Measurements from ENCODE around the gene GAMT. TPM values are rescaled to one million over a fixed set of nuclear protein-coding genes. Genes with fewer than 3 reads are reported as not detected.

The GAMT gene
- total and polyA plus RNA-seq, 2 of the 13 experiments (the other 11 are each of a cell fraction or from before 2014, with no cell fraction given): 115 to 124 TPM

- TF ChIP-seq, protein P1, sequence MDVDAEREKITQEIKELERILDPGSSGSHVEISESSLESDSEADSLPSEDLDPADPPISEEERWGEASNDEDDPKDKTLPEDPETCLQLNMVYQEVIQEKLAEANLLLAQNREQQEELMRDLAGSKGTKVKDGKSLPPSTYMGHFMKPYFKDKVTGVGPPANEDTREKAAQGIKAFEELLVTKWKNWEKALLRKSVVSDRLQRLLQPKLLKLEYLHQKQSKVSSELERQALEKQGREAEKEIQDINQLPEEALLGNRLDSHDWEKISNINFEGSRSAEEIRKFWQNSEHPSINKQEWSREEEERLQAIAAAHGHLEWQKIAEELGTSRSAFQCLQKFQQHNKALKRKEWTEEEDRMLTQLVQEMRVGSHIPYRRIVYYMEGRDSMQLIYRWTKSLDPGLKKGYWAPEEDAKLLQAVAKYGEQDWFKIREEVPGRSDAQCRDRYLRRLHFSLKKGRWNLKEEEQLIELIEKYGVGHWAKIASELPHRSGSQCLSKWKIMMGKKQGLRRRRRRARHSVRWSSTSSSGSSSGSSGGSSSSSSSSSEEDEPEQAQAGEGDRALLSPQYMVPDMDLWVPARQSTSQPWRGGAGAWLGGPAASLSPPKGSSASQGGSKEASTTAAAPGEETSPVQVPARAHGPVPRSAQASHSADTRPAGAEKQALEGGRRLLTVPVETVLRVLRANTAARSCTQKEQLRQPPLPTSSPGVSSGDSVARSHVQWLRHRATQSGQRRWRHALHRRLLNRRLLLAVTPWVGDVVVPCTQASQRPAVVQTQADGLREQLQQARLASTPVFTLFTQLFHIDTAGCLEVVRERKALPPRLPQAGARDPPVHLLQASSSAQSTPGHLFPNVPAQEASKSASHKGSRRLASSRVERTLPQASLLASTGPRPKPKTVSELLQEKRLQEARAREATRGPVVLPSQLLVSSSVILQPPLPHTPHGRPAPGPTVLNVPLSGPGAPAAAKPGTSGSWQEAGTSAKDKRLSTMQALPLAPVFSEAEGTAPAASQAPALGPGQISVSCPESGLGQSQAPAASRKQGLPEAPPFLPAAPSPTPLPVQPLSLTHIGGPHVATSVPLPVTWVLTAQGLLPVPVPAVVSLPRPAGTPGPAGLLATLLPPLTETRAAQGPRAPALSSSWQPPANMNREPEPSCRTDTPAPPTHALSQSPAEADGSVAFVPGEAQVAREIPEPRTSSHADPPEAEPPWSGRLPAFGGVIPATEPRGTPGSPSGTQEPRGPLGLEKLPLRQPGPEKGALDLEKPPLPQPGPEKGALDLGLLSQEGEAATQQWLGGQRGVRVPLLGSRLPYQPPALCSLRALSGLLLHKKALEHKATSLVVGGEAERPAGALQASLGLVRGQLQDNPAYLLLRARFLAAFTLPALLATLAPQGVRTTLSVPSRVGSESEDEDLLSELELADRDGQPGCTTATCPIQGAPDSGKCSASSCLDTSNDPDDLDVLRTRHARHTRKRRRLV (CRISPR knock-in tag; IDR thresholded peaks at IDR 0.05): no peak
- no peak for TF ChIP-seq ZSCAN20 (CRISPR knock-in tag; IDR thresholded peaks at IDR 0.05; ENCODE audit: borderline replicate concordance)
- TF ChIP-seq, protein P2, sequence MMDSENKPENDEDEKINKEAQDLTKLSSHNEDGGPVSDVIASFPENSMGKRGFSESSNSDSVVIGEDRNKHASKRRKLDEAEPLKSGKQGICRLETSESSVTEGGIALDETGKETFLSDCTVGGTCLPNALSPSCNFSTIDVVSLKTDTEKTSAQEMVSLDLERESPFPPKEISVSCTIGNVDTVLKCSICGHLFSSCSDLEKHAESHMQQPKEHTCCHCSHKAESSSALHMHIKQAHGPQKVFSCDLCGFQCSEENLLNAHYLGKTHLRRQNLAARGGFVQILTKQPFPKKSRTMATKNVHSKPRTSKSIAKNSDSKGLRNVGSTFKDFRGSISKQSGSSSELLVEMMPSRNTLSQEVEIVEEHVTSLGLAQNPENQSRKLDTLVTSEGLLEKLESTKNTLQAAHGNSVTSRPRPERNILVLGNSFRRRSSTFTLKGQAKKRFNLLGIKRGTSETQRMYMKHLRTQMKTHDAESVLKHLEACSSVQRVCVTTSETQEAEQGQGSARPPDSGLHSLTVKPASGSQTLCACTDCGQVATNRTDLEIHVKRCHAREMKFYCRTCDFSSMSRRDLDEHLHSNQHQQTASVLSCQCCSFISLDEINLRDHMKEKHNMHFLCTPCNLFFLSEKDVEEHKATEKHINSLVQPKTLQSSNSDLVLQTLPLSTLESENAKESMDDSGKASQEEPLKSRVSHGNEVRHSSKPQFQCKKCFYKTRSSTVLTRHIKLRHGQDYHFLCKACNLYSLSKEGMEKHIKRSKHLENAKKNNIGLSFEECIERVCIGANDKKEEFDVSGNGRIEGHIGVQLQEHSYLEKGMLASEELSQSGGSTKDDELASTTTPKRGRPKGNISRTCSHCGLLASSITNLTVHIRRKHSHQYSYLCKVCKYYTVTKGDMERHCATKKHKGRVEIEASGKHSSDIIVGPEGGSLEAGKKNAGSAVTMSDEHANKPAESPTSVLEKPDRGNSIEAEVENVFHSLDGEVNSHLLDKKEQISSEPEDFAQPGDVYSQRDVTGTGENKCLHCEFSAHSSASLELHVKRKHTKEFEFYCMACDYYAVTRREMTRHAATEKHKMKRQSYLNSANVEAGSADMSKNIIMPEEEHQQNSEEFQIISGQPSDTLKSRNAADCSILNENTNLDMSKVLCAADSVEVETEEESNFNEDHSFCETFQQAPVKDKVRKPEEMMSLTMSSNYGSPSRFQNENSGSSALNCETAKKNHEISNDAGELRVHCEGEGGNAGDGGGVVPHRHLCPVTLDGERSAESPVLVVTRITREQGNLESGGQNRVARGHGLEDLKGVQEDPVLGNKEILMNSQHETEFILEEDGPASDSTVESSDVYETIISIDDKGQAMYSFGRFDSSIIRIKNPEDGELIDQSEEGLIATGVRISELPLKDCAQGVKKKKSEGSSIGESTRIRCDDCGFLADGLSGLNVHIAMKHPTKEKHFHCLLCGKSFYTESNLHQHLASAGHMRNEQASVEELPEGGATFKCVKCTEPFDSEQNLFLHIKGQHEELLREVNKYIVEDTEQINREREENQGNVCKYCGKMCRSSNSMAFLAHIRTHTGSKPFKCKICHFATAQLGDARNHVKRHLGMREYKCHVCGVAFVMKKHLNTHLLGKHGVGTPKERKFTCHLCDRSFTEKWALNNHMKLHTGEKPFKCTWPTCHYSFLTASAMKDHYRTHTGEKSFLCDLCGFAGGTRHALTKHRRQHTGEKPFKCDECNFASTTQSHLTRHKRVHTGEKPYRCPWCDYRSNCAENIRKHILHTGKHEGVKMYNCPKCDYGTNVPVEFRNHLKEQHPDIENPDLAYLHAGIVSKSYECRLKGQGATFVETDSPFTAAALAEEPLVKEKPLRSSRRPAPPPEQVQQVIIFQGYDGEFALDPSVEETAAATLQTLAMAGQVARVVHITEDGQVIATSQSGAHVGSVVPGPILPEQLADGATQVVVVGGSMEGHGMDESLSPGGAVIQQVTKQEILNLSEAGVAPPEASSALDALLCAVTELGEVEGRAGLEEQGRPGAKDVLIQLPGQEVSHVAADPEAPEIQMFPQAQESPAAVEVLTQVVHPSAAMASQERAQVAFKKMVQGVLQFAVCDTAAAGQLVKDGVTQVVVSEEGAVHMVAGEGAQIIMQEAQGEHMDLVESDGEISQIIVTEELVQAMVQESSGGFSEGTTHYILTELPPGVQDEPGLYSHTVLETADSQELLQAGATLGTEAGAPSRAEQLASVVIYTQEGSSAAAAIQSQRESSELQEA (CRISPR knock-in tag; IDR thresholded peaks at IDR 0.05; ENCODE audit: not compliant biosample characterization): no peak
- TF ChIP-seq MAFK (conservative IDR thresholded peaks at IDR 0.05 in 1 of 2, IDR thresholded peaks at IDR 0.05 in 1 of 2; ENCODE audit: low read length in 2 of 2): no peak
- no peak for TF ChIP-seq ZNF720 (CRISPR knock-in tag; IDR thresholded peaks at IDR 0.05)
- TF ChIP-seq, protein P3, sequence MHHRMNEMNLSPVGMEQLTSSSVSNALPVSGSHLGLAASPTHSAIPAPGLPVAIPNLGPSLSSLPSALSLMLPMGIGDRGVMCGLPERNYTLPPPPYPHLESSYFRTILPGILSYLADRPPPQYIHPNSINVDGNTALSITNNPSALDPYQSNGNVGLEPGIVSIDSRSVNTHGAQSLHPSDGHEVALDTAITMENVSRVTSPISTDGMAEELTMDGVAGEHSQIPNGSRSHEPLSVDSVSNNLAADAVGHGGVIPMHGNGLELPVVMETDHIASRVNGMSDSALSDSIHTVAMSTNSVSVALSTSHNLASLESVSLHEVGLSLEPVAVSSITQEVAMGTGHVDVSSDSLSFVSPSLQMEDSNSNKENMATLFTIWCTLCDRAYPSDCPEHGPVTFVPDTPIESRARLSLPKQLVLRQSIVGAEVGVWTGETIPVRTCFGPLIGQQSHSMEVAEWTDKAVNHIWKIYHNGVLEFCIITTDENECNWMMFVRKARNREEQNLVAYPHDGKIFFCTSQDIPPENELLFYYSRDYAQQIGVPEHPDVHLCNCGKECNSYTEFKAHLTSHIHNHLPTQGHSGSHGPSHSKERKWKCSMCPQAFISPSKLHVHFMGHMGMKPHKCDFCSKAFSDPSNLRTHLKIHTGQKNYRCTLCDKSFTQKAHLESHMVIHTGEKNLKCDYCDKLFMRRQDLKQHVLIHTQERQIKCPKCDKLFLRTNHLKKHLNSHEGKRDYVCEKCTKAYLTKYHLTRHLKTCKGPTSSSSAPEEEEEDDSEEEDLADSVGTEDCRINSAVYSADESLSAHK (CRISPR knock-in tag; IDR thresholded peaks at IDR 0.05; ENCODE audit: borderline replicate concordance): no peak
These were observed 28.9 kb upstream of the GAMT start (continued) for GRCh38 chr19:1430246-1430645.

Data from HepG2 (cell line).